NCI-H187 (cell line): Measurements from ENCODE around the gene SNORC.

Source experiments
- DNase-seq, 2 experiments: peaks; one replicate each; lab custom pipeline; 2025; lab: John Stamatoyannopoulos, UW

SNORC gene

DNA sequence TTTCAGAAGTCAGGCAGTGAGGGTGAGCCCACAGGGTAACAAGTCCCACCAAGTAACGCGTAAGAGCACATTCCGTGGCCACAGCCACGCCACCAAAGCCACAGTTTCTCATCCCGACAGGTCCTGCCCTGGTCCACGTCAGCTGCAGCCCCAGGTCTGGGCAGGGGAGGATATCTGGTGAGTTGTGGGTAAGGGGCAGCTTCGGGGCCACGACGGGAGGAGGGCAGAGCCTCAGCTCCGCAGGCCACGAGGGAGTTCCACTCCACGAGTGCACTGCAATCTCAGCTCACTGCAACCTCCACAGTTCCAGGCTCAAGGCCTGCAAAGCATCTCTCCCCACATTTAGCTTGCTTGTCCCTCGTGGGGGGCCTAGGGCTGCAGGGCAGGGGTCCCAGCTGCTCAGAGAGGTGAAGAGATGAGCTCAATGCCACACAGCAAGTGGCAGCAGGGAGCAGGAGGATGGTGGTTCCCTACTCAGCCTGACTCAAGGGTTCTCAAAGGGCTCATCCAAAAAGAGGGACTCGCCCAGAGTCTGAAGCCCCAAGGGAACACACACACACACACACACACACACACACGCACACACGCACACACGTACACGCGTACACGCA lies 12.5 kb downstream of the SNORC start:
- no peak for DNase-seq

- DNase-seq: no peak
These were observed 13.2 kb downstream of the SNORC start for GRCh38 chr2:232883116-232883721.

- no peak for DNase-seq
These were observed 13.9 kb downstream of the SNORC start for GRCh38 chr2:232884001-232884421.

GRCh38 chr2:232884549-232885263 lies 14.6 kb downstream of the SNORC start:
- no peak for DNase-seq

DNA sequence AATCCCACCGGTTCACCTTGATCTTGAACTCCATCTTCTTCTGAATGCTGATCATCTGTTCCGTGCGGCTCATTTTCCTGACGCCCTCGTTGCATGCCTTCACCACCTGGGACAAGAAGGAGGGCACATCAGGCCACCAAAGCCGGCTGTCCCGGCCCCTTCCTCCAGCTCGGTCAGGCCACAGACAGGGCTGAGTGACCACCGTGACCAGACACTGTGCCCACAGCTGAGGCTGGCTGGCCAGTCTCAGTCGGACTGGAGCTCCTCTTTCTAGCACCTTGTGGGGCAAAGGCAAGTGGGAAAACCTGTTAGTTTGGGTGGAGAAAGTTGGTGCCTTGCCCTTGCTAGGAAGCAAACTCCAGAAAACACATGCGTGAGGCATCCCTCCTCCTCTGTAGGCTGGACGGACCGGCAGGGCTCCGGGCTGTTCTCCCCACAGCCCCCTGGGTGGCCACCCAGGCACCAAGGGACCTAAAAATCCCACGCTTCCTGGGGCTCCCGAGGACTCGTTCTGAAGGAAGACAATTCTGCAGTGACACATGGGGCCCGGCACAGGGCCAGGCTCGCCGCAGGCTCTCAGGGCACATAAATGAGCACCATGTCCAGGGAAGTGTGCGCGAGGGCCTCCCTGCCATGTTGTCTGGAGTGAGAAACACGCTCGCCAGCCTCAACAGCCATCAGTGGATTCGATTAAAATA lies 15.3 kb downstream of the SNORC start:
- DNase-seq: no peak

DNA sequence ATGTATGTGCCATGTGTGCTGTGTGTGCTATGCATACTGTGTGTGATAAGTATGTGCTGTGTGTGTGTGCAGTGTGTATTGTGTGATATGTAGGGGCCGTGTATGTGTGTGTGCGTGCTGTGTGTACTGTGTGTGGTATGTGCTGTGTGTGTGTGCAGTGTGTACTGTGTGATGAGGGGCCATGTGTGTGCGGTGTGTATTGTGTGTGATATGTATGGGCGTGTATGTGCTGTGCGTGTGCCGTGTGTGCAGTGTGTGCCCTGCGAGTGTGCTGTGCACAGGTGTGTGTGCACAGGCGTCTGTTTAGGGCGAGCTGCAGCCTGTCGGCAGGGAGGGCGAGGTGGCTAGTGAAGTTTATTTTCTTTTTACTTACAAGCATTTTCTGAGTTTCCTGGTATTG lies 16.1 kb downstream of the SNORC start:
- DNase-seq: no peak

- no peak for DNase-seq
These were observed 16.6 kb downstream of the SNORC start for GRCh38 chr2:232886632-232887031.

GRCh38 chr2:232887171-232887850 lies 17.2 kb downstream of the SNORC start:
- DNase-seq: no peak

DNA sequence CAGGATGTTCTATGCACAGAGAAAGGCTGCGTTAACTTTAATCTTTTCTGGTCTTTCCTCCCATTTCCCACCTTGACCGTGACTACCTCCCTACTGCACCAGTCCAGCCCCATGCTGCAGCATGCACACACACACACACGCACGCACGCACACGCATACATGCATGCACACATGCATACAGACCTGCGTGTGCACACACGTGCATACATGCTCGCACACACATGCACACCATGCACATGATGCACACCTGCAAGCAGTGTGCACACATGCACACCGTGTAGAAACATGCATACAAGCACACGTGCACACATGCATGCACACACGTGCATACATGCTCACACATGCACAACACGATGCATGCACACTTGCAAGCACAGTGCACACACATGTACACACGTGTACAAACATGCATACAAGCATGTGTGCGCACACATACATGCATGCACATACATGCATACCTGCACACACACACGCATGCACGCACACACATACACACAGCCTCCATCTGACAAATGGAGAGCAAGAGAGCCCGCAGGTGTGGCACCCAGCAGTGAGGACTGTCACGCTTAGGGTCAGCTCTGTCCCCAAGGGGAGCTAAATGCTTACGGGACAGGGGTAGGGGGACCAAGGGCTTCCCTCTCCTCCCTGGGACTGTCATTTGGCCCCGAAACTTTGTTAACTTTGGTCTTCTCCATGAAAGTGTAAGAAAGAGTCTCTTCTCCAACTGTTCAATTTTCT lies 18.2 kb downstream of the SNORC start:
- no peak for DNase-seq

- no peak for DNase-seq
These were observed 18.9 kb downstream of the SNORC start for GRCh38 chr2:232888839-232889529.

- DNase-seq: no peak
These were observed 19.9 kb downstream of the SNORC start for GRCh38 chr2:232889876-232890401.

GRCh38 chr2:232890536-232890895 lies 20.5 kb downstream of the SNORC start:
- DNase-seq: no peak

GRCh38 chr2:232890896-232891601 lies 21.0 kb downstream of the SNORC start:
- peak; percentile 13 to 27 for DNase-seq

DNA sequence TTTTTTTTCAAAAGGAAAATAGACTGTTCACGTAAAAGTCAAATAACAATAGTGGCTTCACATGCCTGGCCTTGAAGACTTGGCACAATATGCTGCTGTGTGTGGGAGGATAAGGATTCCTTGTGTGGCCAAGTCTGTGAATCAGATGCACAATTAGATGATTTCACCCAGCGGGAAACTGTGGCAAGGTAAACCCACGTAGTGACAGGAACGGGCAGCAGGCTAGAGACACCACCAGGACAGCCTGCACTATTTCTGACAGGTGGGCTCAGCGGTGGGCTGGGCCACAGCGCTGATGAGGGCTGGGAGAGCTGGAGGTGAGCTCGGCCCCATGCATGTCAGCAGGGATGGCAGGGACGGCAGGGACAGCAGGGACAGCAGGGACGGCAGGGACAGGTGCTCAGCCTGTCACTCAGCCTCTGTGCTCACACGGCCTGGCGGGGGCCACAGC lies 21.6 kb downstream of the SNORC start:
- no peak for DNase-seq

- DNase-seq: no peak
These were observed 22.2 kb downstream of the SNORC start for GRCh38 chr2:232892221-232892620.

DNA sequence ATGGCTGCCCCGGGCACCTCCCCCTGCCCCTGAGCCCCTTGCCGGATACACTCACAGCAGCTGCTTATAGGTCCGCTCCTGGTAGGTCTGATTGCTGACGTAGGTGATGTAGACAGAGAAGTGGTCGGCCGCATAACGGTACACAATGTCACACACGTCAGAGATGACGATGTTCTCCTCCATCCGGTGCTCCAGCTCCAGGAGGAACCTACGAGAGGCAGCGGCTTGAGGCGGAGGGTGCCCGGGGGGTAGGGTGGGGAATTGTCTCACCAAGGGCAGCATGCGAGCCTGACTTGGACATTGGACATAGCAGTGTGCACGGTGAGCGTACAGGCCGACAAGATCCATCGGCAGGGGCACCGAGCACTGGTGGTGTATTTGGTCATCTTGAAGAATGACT lies 22.8 kb downstream of the SNORC start:
- DNase-seq: no peak

GRCh38 chr2:232893834-232894233 lies 23.8 kb downstream of the SNORC start:
- no peak for DNase-seq

- no peak for DNase-seq
These were observed 24.2 kb downstream of the SNORC start for GRCh38 chr2:232894251-232894650.

- DNase-seq: no peak
These were observed 24.7 kb downstream of the SNORC start for GRCh38 chr2:232894746-232895145.

DNA sequence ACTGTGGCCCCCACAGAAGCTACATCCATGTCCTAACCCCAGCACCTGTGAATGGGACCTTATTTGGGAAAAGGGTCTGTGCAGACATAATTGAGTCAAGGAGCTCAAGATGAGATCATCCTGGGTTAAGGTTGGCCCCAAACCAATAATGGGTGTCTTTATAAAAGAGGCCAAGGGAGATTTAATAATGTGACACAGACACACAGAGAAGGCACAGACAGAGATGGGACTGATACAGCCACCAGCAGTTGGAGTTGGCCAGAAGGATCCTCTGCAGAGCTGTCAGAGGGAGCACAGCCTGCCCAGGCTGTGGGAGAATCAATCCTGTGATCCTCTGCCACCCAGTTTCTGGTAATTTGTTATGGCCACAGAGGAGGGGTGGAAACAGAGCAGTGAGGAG lies 26.0 kb downstream of the SNORC start:
- DNase-seq: no peak
